NOMO-1 (cell line): ENCODE measurements around the gene NUTM2F.
"Not testable (repeated sequence)": the region's sequence is repeated elsewhere in the genome, so short reads cannot be mapped to it uniquely, and the experiment has no call there.

Experiments
- DNase-seq, 2 experiments: peaks; one replicate each; lab custom pipeline; 2025; ENCODE audit not compliant: unreplicated experiment in 2 of 2; lab: John Stamatoyannopoulos, UW

NUTM2F gene

GRCh38 chr9:94328544-94328943 is at the start of gene NUTM2F:
NUTM2F (minus strand) TSS chr9:94328644; CDS start chr9:94328623, 21 bp downstream.
- DNase-seq: not testable (repeated sequence)

- not testable (repeated sequence) for DNase-seq
Observed at GRCh38 chr9:94375197-94375596, 46.8 kb upstream of the NUTM2F start.

- DNase-seq: peak; percentile 84 to 95
Observed at GRCh38 chr9:94374176-94375056, 46.0 kb upstream of the NUTM2F start.

- DNase-seq: not testable (repeated sequence)
Observed at GRCh38 chr9:94373779-94374175, 45.3 kb upstream of the NUTM2F start.

GRCh38 chr9:94370266-94370665 is 41.8 kb upstream of the NUTM2F start:
- DNase-seq: not testable (repeated sequence)

- not testable (repeated sequence) for DNase-seq
Observed at GRCh38 chr9:94364093-94364614, 35.7 kb upstream of the NUTM2F start.

GRCh38 chr9:94357158-94357557 is 28.7 kb upstream of the NUTM2F start:
- not testable (repeated sequence) for DNase-seq

- not testable (repeated sequence) for DNase-seq
Observed at GRCh38 chr9:94351901-94352723, 23.7 kb upstream of the NUTM2F start.

- not testable (repeated sequence) for DNase-seq
Observed at GRCh38 chr9:94348754-94349153, 20.3 kb upstream of the NUTM2F start.

- DNase-seq: not testable (repeated sequence)
Observed at GRCh38 chr9:94347451-94347850, 19.0 kb upstream of the NUTM2F start.

GRCh38 chr9:94341703-94342102 is 13.3 kb upstream of the NUTM2F start:
- not testable (repeated sequence) for DNase-seq

GRCh38 chr9:94340750-94341149 is 12.3 kb upstream of the NUTM2F start:
- DNase-seq: not testable (repeated sequence)

GRCh38 chr9:94339657-94340056 is 11.2 kb upstream of the NUTM2F start:
- not testable (repeated sequence) for DNase-seq

GRCh38 chr9:94338723-94339122 is 10.3 kb upstream of the NUTM2F start:
- not testable (repeated sequence) for DNase-seq

- not testable (repeated sequence) for DNase-seq
Observed at GRCh38 chr9:94336445-94336844, 8.0 kb upstream of the NUTM2F start.

- DNase-seq: not testable (repeated sequence)
Observed at GRCh38 chr9:94325583-94325982, 2.9 kb downstream of the NUTM2F start.

- DNase-seq: not testable (repeated sequence)
Observed at GRCh38 chr9:94323153-94323798, 5.2 kb downstream of the NUTM2F start.

GRCh38 chr9:94322342-94322940 is 6.0 kb downstream of the NUTM2F start:
- not testable (repeated sequence) for DNase-seq

- not testable (repeated sequence) for DNase-seq
Observed at GRCh38 chr9:94317949-94318657, 10.3 kb downstream of the NUTM2F start.
